Measurements from ENCODE around the gene SMOC2.

- TF ChIP-seq EZH2 (IDR thresholded peaks at IDR 0.05; ENCODE audit: borderline replicate concordance, low read length) = no peak
- TF ChIP-seq CTCF (conservative IDR thresholded peaks at IDR 0.05 in 1 of 2, IDR thresholded peaks at IDR 0.05 in 1 of 2; ENCODE audit: extremely low read depth in 1 of 2, insufficient read depth in 1 of 2, low read depth in 1 of 2, low read length in 2 of 2) = no peak
Observed at GRCh38 chr6:168535711-168536110, 94.7 kb downstream of the SMOC2 start.

Measured in mammary epithelial cell (primary cell).